Liver (tissue), 8 donors: ENCODE data around the gene LOC128125822.

Experiments
- DNase-seq: peaks from one replicate; pipeline ENCODE4 v3.0.0-alpha.2; 2017; ENCODE audit warnings: low spot score
- H3K27ac ChIP-seq, 2 donors: one replicate each; pipeline ENCODE4 v1.7.0; 2013; ENCODE audit warnings: inconsistent platforms in 2 of 2, low read length in 2 of 2, control low read depth in 1 of 2, low read depth in 1 of 2, mild to moderate bottlenecking in 1 of 2
- H3K27me3 ChIP-seq, 4 donors: one replicate each; pipeline versions ENCODE4 v1.6.1 to v1.7.0; 2013; ENCODE audit warnings: low read length in 3 of 4, inconsistent platforms in 1 of 4, mild to moderate bottlenecking in 1 of 4, moderate library complexity in 1 of 4; ENCODE audit not compliant: control insufficient read depth in 4 of 4, insufficient read depth in 4 of 4
- H3K36me3 ChIP-seq, 4 donors: one replicate each; pipeline versions ENCODE4 v1.6.1 to v1.7.0; 2013; ENCODE audit warnings: low read length in 3 of 4, mild to moderate bottlenecking in 3 of 4, low read depth in 1 of 4, moderate library complexity in 1 of 4; ENCODE audit not compliant: control insufficient read depth in 4 of 4, insufficient read depth in 3 of 4
- H3K4me1 ChIP-seq, 4 donors: one replicate each; pipeline versions ENCODE4 v1.6.1 to v1.7.0; 2013; ENCODE audit warnings: low read length in 3 of 4, mild to moderate bottlenecking in 3 of 4, moderate library complexity in 1 of 4; ENCODE audit not compliant: control insufficient read depth in 4 of 4, insufficient read depth in 4 of 4
- H3K4me3 ChIP-seq, 3 donors: one replicate each; pipeline versions ENCODE4 v1.6.1 to v1.7.0; 2013; ENCODE audit warnings: low read length in 3 of 3, control low read depth in 1 of 3, low read depth in 1 of 3, mild to moderate bottlenecking in 1 of 3
- H3K9ac ChIP-seq, 2 donors: one replicate each; pipeline ENCODE4 v1.7.0; 2013; ENCODE audit warnings: low read length in 2 of 2, mild to moderate bottlenecking in 2 of 2, moderate library complexity in 2 of 2, control low read depth in 1 of 2, low read depth in 1 of 2
- H3K9me3 ChIP-seq, 4 donors: one replicate each; pipeline versions ENCODE4 v1.6.1 to v1.7.0; 2013; ENCODE audit warnings: low read length in 3 of 4; ENCODE audit not compliant: control insufficient read depth in 4 of 4
- ATF3 ChIP-seq: IDR thresholded peaks from 2 replicates; pipeline ENCODE4 v1.6.1; 2016; ENCODE audit warnings: antibody characterized with exemption
- CTCF ChIP-seq: fragments of 150-350 bp; IDR thresholded peaks from 2 replicates; pipeline ENCODE4 v1.5.1; 2017; ENCODE audit warnings: improper control_type of control experiment, low read depth, low read length; ENCODE audit not compliant: missing input control
- EGR1 ChIP-seq, 2 donors: IDR thresholded peaks; 2 replicates each; pipeline ENCODE4 v1.6.1; 2016 to 2018; ENCODE audit warnings: antibody characterized with exemption in 2 of 2, low read depth in 2 of 2
- FOXA1 ChIP-seq: IDR thresholded peaks from 2 replicates; pipeline ENCODE4 v1.6.1; 2016; ENCODE audit warnings: antibody characterized with exemption
- FOXA2 ChIP-seq: IDR thresholded peaks from 2 replicates; pipeline ENCODE4 v1.6.1; 2016; ENCODE audit warnings: antibody characterized with exemption
- GABPA ChIP-seq, 2 donors: IDR thresholded peaks in 1 of 2; conservative IDR thresholded peaks in 1 of 2; 2 replicates each; pipeline ENCODE4 v1.6.1; 2016; ENCODE audit warnings: antibody characterized with exemption in 2 of 2, mild to moderate bottlenecking in 1 of 2, moderate library complexity in 1 of 2
- HNF4A ChIP-seq, 2 donors: conservative IDR thresholded peaks; 2 replicates each; pipeline ENCODE4 v1.6.1; 2016; ENCODE audit warnings: antibody characterized with exemption in 2 of 2, mild to moderate bottlenecking in 2 of 2
- HNF4G ChIP-seq: IDR thresholded peaks from 2 replicates; pipeline ENCODE4 v1.6.1; 2016; ENCODE audit warnings: antibody characterized with exemption
- JUND ChIP-seq, 2 donors: IDR thresholded peaks; 2 replicates each; pipeline ENCODE4 v1.6.1; 2016; ENCODE audit warnings: antibody characterized with exemption in 2 of 2
- MAX ChIP-seq: IDR thresholded peaks from 2 replicates; pipeline ENCODE4 v1.6.1; 2016; ENCODE audit warnings: antibody characterized with exemption
- NR2F2 ChIP-seq: IDR thresholded peaks from 2 replicates; pipeline ENCODE4 v1.6.1; 2016; ENCODE audit warnings: antibody characterized with exemption
- RAD21 ChIP-seq, 2 donors: IDR thresholded peaks; 2 replicates each; pipeline ENCODE4 v1.6.1; 2016; ENCODE audit warnings: antibody characterized with exemption in 2 of 2, mild to moderate bottlenecking in 2 of 2
- REST ChIP-seq: IDR thresholded peaks from 2 replicates; pipeline ENCODE4 v1.6.1; 2016; ENCODE audit warnings: antibody characterized with exemption, mild to moderate bottlenecking
- RXRA ChIP-seq, 2 donors: IDR thresholded peaks; 2 replicates each; pipeline ENCODE4 v1.6.1; 2017 to 2018; ENCODE audit warnings: antibody characterized with exemption in 2 of 2, mild to moderate bottlenecking in 1 of 2
- SP1 ChIP-seq: IDR thresholded peaks from 2 replicates; pipeline ENCODE4 v1.6.1; 2018; ENCODE audit warnings: antibody characterized with exemption, mild to moderate bottlenecking
- TAF1 ChIP-seq: conservative IDR thresholded peaks from 2 replicates; pipeline ENCODE4 v1.6.1; 2016; ENCODE audit warnings: antibody characterized with exemption, mild to moderate bottlenecking
- ZBTB33 ChIP-seq: IDR thresholded peaks from 2 replicates; pipeline ENCODE4 v1.6.1; 2016; ENCODE audit warnings: antibody characterized with exemption
- WGBS: extraction: QIAGEN DNeasy Blood & Tissue Kit; methylation state at CpG from one replicate; pipeline ENCODE4 v1.1.7; 2013; 5-methylcytosine and 5-hydroxymethylcytosine counted together
- donor health status: healthy.
- donor health status: healthy.
- donor health status: healthy.
- donor health status: healthy.
- donor health status: healthy.

The LOC128125822 gene

GRCh38 chr6:63599243-63599642 is 27.0 kb downstream of the LOC128125822 start (continued):
- TF ChIP-seq EGR1 (IDR thresholded peaks at IDR 0.05; ENCODE audit: low read depth in 2 of 2), result no peak
- no peak for TF ChIP-seq GABPA (IDR thresholded peaks at IDR 0.05 in 1 of 2, conservative IDR thresholded peaks at IDR 0.05 in 1 of 2)

GRCh38 chr6:63600136-63600535 is 27.9 kb downstream of the LOC128125822 start:
- Histone ChIP-seq H3K27me3 (no peaks in the 10 kb centered on the region), H3K9me3 (no peaks in the 10 kb centered on the region), H3K36me3 (no peaks in the 10 kb centered on the region), H3K9ac (no peak overlapping the region), H3K4me1 (peaks cover 0 to 15% (median 3%) of the 10 kb centered on the region in 4 donors), H3K27ac (no peak overlapping the region), H3K4me3 (no peak overlapping the region)
- DNase-seq, result no peak
- 76% methylated on average over 6 of the region's 6 CpGs for WGBS
- TF ChIP-seq ATF3 (no peak), TAF1 (no peak), NR2F2 (no peak), CTCF (no peak), EGR1 (IDR thresholded peaks at IDR 0.05; ENCODE audit: low read depth in 2 of 2) (no peak), HNF4A (conservative IDR thresholded peaks at IDR 0.05) (no peak), HNF4G (no peak), MAX (no peak), FOXA2 (no peak), ZBTB33 (no peak), RXRA (IDR thresholded peaks at IDR 0.05) (no peak), REST (no peak)

- Histone ChIP-seq H3K27me3 (no peaks in the 10 kb centered on the region), H3K27ac (no peak overlapping the region), H3K9me3 (no peaks in the 10 kb centered on the region), H3K4me3 (no peak overlapping the region), H3K4me1 (no peaks in the 10 kb centered on the region), H3K36me3 (no peaks in the 10 kb centered on the region), H3K9ac (no peak overlapping the region)
- no peak for DNase-seq
- WGBS, result 94% methylated on average over 1 of the region's 1 CpG
- no peak for TF ChIP-seq FOXA2
- no peak for TF ChIP-seq HNF4G
- TF ChIP-seq GABPA (IDR thresholded peaks at IDR 0.05 in 1 of 2, conservative IDR thresholded peaks at IDR 0.05 in 1 of 2), result no peak
- TF ChIP-seq NR2F2, result no peak
- no peak for TF ChIP-seq FOXA1
- no peak for TF ChIP-seq SP1
- no peak for TF ChIP-seq ZBTB33
- no peak for TF ChIP-seq JUND (IDR thresholded peaks at IDR 0.05)
- no peak for TF ChIP-seq HNF4A (conservative IDR thresholded peaks at IDR 0.05)
- no peak for TF ChIP-seq TAF1
- no peak for TF ChIP-seq CTCF
- TF ChIP-seq EGR1 (IDR thresholded peaks at IDR 0.05; ENCODE audit: low read depth in 2 of 2), result no peak
- TF ChIP-seq RAD21 (IDR thresholded peaks at IDR 0.05), result no peak
- TF ChIP-seq ATF3, result no peak
These were observed 37.0 kb downstream of the LOC128125822 start for GRCh38 chr6:63609231-63609630.
